ENCODE measurements around the gene JUND. TPM values are rescaled to one million over a fixed set of nuclear protein-coding genes. Genes with fewer than 3 reads are reported as not detected.

Gene JUND
- total RNA-seq, 1 experiment from 2014 or later = 103 TPM

DNA sequence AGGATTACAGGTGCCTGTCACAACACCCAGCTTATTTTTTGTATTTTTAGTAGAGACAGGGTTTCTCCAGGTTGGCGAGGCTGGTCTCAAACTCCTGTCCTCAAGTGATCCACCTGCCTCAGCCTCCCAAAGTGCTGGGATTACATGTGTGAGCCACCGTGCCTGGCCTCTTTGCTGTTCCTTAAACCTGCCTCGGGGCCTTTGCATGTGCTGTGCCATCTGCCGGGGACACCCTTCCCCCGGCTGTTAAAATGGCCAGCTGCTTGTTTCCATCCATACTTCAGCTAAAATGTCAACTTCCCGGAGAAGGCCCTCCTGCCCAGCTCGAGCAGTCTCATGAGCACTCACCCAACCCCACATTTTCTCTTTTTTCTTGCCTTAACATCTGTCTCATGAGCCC lies 36.1 kb downstream of the JUND start:
- Histone ChIP-seq H2AK5ac (ENCODE audit: insufficient read length, low read length) (no peak overlapping the region), H3K14ac (ENCODE audit: insufficient read depth, low read length) (no peak overlapping the region; the same call in 1 of the 2 replicates), H3K23me2 (ENCODE audit: insufficient read length, low read depth, low read length, poor library complexity, severe bottlenecking) (no peaks in the 10 kb centered on the region), H3K4me1 (ENCODE audit: insufficient read depth, low read length) (no peaks in the 10 kb centered on the region), H4K5ac (ENCODE audit: insufficient read length, low read depth, low read length) (no peak overlapping the region), H4K91ac (ENCODE audit: insufficient read length, low read depth, low read length) (no peak overlapping the region), H3K56ac (ENCODE audit: insufficient read length, low read depth, low read length) (no peak overlapping the region), H2BK20ac (ENCODE audit: low read depth, low read length, poor library complexity, severe bottlenecking) (no peak overlapping the region), H3K23ac (ENCODE audit: insufficient read length, low read depth, low read length) (no peak overlapping the region), H2BK15ac (ENCODE audit: low read depth, low read length) (no peak overlapping the region), H3K79me1 (ENCODE audit: insufficient read depth, low read depth, low read length, poor library complexity, severe bottlenecking) (no peaks in the 10 kb centered on the region), H3T11ph (ENCODE audit: low read length) (no peak overlapping the region), H3K9me3 (ENCODE audit: control insufficient read depth, low read depth, low read length) (no peaks in the 10 kb centered on the region), H3K4me2 (ENCODE audit: insufficient read depth, insufficient read length, low read length) (no peak overlapping the region), H3K4ac (ENCODE audit: low read depth, low read length) (no peak overlapping the region), H2AFZ (ENCODE audit: low read length) (no peak overlapping the region), H2BK5ac (ENCODE audit: insufficient read length, low read length) (no peak overlapping the region), H4K20me1 (ENCODE audit: control insufficient read depth, insufficient read depth, insufficient read length) (no peaks in the 10 kb centered on the region), H3K9ac (ENCODE audit: extremely low read depth, insufficient read length, low read length) (no peak overlapping the region), H2BK12ac (ENCODE audit: insufficient read length, low read depth, low read length) (no peak overlapping the region), H4K8ac (replicated peaks; ENCODE audit: insufficient read length, low read depth, low read length) (no peak overlapping the region), H3K79me2 (ENCODE audit: insufficient read depth, low read length) (no peaks in the 10 kb centered on the region), H3K27me3 (ENCODE audit: insufficient read depth, low read length) (no peaks in the 10 kb centered on the region), H3K18ac (ENCODE audit: insufficient read length, low read depth, low read length) (no peak overlapping the region), H3K27ac (ENCODE audit: insufficient read length, low read depth, low read length) (no peak overlapping the region), H2BK120ac (ENCODE audit: low read depth, low read length, poor library complexity, severe bottlenecking) (no peak overlapping the region)
- DNase-seq = no peak
- Mint-ChIP-seq H3K9me3 (no peaks in the 10 kb centered on the region), H3K4me3 (no peak overlapping the region), H3K27ac (no peak overlapping the region), H3K36me3 (ENCODE audit: insufficient read depth in 1 of 3, low read depth in 3 of 3) (no peaks in the 10 kb centered on the region), H3K4me1 (peaks cover 0 to 7% of the 10 kb centered on the region in 2 experiments; a peak in 2 of 4 replicates), H3K27me3 (ENCODE audit: low read depth) (peaks cover 19% of the 10 kb centered on the region)
- TF ChIP-seq, protein P1, sequence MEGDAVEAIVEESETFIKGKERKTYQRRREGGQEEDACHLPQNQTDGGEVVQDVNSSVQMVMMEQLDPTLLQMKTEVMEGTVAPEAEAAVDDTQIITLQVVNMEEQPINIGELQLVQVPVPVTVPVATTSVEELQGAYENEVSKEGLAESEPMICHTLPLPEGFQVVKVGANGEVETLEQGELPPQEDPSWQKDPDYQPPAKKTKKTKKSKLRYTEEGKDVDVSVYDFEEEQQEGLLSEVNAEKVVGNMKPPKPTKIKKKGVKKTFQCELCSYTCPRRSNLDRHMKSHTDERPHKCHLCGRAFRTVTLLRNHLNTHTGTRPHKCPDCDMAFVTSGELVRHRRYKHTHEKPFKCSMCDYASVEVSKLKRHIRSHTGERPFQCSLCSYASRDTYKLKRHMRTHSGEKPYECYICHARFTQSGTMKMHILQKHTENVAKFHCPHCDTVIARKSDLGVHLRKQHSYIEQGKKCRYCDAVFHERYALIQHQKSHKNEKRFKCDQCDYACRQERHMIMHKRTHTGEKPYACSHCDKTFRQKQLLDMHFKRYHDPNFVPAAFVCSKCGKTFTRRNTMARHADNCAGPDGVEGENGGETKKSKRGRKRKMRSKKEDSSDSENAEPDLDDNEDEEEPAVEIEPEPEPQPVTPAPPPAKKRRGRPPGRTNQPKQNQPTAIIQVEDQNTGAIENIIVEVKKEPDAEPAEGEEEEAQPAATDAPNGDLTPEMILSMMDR (conservative IDR thresholded peaks at IDR 0.05) = no peak
- WGBS (ENCODE audit: extremely low coverage, insufficient read length, low lambda C conversion rate) = no CpG with 5 or more reads among the region's 7 CpGs

Measured in H9 (cell line).